PFSK-1 (cell line): ENCODE measurements around the gene CYTH3.

ENCODE experiments used
- FOXP2 ChIP-seq: optimal IDR thresholded peaks from 2 replicates; pipeline ENCODE3; 2011; ENCODE audit warnings: borderline replicate concordance, control low read depth, inconsistent platforms; ENCODE audit not compliant: insufficient read depth; ENCODE audit errors: extremely low read length, extremely low read depth
- POLR2AphosphoS5 ChIP-seq: IDR thresholded peaks from 2 replicates; pipeline ENCODE4 v1.6.1; 2012; ENCODE audit warnings: low read depth, mild to moderate bottlenecking, control low read depth, low read length, moderate library complexity
- SIN3A ChIP-seq: IDR thresholded peaks from 2 replicates; pipeline ENCODE4 v1.6.1; 2012; ENCODE audit warnings: mild to moderate bottlenecking, low read length, moderate library complexity, borderline replicate concordance; ENCODE audit not compliant: insufficient read depth
- TAF1 ChIP-seq: IDR thresholded peaks from 2 replicates; pipeline ENCODE4 v1.6.1; 2012; ENCODE audit warnings: low read length, control low read depth, borderline replicate concordance; ENCODE audit not compliant: insufficient read depth
- TF ChIP-seq, protein P1 (sequence below), 2 experiments: IDR thresholded peaks; 2 replicates each; pipeline versions ENCODE4 v1.6.1 to v1.8.0; 2011 to 2012; ENCODE audit warnings: low read depth in 2 of 2, low read length in 2 of 2, control low read depth in 1 of 2, inconsistent platforms in 1 of 2, mild to moderate bottlenecking in 1 of 2, moderate library complexity in 1 of 2; ENCODE audit not compliant: insufficient read depth in 1 of 2

Gene CYTH3

DNA sequence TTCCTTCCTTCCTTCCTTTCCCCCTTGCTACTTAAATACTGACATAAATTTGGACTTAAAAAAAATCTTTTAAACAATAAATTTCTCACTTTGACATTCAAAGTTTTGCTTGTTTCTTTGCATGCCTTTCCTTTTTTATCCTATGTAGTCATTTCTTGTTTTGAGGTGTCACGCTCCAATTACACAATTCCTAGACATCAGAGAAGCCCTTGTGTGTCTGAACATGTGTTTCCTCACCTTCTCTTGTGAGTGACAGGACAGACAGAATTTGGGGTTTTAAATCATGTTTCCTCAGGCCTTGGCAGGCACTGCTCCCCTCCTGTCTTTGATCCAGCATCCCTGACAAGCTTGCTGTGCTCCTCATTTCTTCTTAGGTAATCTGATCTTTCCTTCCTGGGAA, 91.3 kb downstream of the CYTH3 start:
- TF ChIP-seq TAF1 (no peak), FOXP2 (no peak), SIN3A (no peak), POLR2AphosphoS5 (no peak)
- TF ChIP-seq, protein P1, sequence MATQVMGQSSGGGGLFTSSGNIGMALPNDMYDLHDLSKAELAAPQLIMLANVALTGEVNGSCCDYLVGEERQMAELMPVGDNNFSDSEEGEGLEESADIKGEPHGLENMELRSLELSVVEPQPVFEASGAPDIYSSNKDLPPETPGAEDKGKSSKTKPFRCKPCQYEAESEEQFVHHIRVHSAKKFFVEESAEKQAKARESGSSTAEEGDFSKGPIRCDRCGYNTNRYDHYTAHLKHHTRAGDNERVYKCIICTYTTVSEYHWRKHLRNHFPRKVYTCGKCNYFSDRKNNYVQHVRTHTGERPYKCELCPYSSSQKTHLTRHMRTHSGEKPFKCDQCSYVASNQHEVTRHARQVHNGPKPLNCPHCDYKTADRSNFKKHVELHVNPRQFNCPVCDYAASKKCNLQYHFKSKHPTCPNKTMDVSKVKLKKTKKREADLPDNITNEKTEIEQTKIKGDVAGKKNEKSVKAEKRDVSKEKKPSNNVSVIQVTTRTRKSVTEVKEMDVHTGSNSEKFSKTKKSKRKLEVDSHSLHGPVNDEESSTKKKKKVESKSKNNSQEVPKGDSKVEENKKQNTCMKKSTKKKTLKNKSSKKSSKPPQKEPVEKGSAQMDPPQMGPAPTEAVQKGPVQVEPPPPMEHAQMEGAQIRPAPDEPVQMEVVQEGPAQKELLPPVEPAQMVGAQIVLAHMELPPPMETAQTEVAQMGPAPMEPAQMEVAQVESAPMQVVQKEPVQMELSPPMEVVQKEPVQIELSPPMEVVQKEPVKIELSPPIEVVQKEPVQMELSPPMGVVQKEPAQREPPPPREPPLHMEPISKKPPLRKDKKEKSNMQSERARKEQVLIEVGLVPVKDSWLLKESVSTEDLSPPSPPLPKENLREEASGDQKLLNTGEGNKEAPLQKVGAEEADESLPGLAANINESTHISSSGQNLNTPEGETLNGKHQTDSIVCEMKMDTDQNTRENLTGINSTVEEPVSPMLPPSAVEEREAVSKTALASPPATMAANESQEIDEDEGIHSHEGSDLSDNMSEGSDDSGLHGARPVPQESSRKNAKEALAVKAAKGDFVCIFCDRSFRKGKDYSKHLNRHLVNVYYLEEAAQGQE (IDR thresholded peaks at IDR 0.05; ENCODE audit: insufficient read depth in 1 of 2, low read depth in 2 of 2, low read length in 2 of 2) = no peak

DNA sequence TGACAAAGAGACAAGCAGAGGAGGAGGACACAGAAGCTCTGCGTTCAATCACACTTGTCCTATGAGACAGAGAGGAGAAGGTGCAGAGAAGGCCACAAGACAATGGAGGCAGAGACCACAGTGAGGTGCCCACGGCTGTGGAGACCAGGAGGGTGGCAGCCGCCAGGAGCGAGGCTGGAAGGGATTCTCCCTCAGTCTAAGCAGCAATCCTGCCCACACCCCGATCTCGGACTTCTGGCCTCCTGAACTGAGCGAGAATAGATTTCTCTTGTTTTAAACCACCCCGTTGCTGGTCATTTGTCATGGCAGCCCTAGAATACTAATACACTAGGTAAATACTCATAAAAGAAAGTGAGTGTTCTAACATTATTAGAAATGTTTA, 92.1 kb downstream of the CYTH3 start:
- TF ChIP-seq POLR2AphosphoS5 = no peak
- no peak for TF ChIP-seq FOXP2
- TF ChIP-seq, protein P1 (IDR thresholded peaks at IDR 0.05; ENCODE audit: insufficient read depth in 1 of 2, low read depth in 2 of 2, low read length in 2 of 2) = no peak

DNA sequence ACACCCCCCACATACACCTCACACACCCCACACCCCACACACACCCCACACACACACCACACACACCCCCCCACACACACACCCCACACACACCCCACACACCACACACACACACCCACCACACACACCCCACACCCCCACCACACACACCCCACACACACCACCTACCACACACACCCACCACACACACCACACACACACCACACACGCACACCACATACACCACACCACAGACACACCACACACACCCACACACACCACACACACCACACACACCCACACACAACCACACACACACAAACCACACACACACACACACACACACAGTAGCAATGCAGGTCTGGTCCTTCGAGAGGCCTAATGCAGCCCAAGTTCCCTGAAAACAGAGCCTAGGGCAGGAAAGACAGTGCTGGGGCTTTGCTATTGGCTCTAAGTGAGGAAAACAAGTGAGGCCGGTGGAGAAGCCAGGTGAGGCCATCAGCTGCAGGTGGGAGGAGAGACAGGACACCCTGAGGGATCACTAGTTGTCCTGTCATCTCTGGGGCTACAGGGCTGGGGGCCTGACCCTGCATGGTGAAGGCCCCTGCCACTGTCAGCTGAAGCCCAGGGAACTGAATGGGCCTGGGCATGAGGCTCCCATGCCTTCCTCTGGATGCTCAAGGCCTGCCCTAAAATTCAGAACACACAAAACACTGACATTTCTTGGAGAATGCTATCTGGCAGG, 92.6 kb downstream of the CYTH3 start:
- TF ChIP-seq POLR2AphosphoS5 (no peak), SIN3A (no peak), TAF1 (no peak), FOXP2 (no peak)
- TF ChIP-seq, protein P1 (IDR thresholded peaks at IDR 0.05; ENCODE audit: insufficient read depth in 1 of 2, low read depth in 2 of 2, low read length in 2 of 2) = no peak

DNA sequence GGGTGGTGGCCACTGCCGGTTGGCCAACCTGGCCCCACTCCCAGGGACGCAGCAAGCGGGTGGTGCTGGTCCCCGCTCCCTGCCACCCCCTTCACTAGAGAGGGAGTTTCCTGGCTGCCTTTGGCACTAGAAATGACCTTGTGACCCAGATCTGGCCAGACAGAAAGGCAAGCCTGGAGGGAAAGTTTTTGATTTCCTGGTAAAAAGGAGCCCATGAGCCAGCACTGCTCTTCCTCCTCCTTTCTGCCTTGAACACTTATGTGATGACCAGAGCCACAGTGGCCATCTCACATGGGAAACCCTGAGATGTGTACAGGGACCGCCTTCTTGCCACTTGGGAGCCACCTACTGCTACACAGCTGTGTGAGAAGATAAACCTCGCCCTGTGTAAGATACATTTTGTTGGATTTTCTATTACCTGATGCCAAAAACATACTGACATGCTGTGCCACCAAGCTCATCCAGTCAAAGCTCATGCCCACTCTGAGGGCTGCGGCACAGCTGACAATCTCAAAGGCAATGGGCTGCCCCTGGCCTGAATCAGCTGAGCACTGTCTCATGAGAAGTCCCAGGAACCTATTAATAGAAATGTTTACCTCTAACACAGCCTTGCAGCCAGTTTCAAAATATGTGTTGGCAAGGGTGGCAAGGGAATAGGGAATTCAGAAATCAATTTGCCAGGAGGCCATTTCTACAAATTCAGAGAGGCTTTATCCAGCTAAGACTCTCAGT, 94.0 kb downstream of the CYTH3 start:
- TF ChIP-seq TAF1 (no peak), POLR2AphosphoS5 (no peak), FOXP2 (no peak), SIN3A (no peak)
- TF ChIP-seq, protein P1 (IDR thresholded peaks at IDR 0.05; ENCODE audit: insufficient read depth in 1 of 2, low read depth in 2 of 2, low read length in 2 of 2) = no peak
